ENCODE results near the gene TRA2B. TPM values are rescaled to one million over a fixed set of nuclear protein-coding genes. Genes with fewer than 3 reads are reported as not detected.

The TRA2B gene
- 328 and 352 TPM in 2 replicates for total RNA-seq (2014; rRNA removed; shearing (Covaris generic))

GRCh38 chr3:185937689-185938374 is at the start of gene TRA2B:
TRA2B (minus strand) TSS chr3:185938014; CDS start chr3:185937860, 154 bp downstream.

Other genes starting within 250 kb of the TRA2B start
- 86.0 and 115 TPM in 2 replicates for gene IGF2BP2, start 113.0 kb downstream of the TRA2B start, total RNA-seq (2014; rRNA removed; shearing (Covaris generic))
- 122 and 143 TPM in 2 replicates for gene ETV5, start 171.1 kb upstream of the TRA2B start, total RNA-seq (2014; rRNA removed; shearing (Covaris generic))

Data from A375 (cell line).